A549 (cell line): ENCODE results near the gene SLC25A10. TPM values are rescaled to one million over a fixed set of nuclear protein-coding genes. Genes with fewer than 3 reads are reported as not detected.

Source experiments
- ATAC-seq, 2 experiments: fragments of 200-7000 bp in 1 of 2; fragments of >200 bp in 1 of 2; cut with Nextera tagmentation in 1 of 2; cut with Tn5 transposase in 1 of 2; 3 replicates each; pipeline versions ENCODE4 v1.8.0 to v1.9.1; 2018 to 2020; ENCODE audit warnings: mild to moderate bottlenecking in 1 of 2, moderate library complexity in 1 of 2
- CTCF ChIA-PET: fragments of 300-600 bp; sonication (Branson Sonifier 250); formaldehyde crosslinking; extraction: SDS; loops from one replicate; lab custom pipeline; 2021; ENCODE audit warnings: antibody characterized with exemption, inconsistent platforms; lab: Yijun Ruan, JAX
- POLR2A ChIA-PET: fragments of 350-600 bp; formaldehyde crosslinking; extraction: SDS; loops from one replicate; lab custom pipeline; 2021; ENCODE audit warnings: antibody characterized with exemption, inconsistent platforms; lab: Yijun Ruan, JAX
- DNase-seq, 2 experiments: peaks; one replicate each; pipeline versions ENCODE4 v3.0.0 to v3.0.0-alpha.2; 2011 to 2016; ENCODE audit warnings: low read depth in 1 of 2, low spot score in 1 of 2
- FAIRE-seq: peaks from 2 replicates; lab custom pipeline; 2011; peaks lifted over from hg19 to GRCh38; lab: Jason Lieb, UNC
- H3K27ac ChIP-seq, 2 experiments: fragments of >200 bp; sonication (Bioruptor Twin); formaldehyde crosslinking; 3 replicates each; pipeline ENCODE4 v1.5.1; 2016 to 2017
- H3K4me1 ChIP-seq: fragments of >200 bp; sonication (Bioruptor Twin); formaldehyde crosslinking; 3 replicates; pipeline ENCODE4 v1.6.1; 2016
- H3K4me2 ChIP-seq: fragments of >200 bp; sonication (Bioruptor Twin); formaldehyde crosslinking; 3 replicates; pipeline ENCODE4 v1.6.1; 2016
- H3K4me3 ChIP-seq: fragments of >200 bp; sonication (Bioruptor Twin); formaldehyde crosslinking; 3 replicates; pipeline ENCODE4 v1.5.1; 2016
- H3K9me3 ChIP-seq: fragments of >200 bp; sonication (Bioruptor Twin); formaldehyde crosslinking; 3 replicates; pipeline ENCODE4 v1.6.1; 2016
- ATOH8 ChIP-seq: fragments of 250-450 bp; sonication (Bioruptor Pico); IDR thresholded peaks from 2 replicates; pipeline ENCODE4 v1.5.0; 2020; ENCODE audit warnings: low read depth, mild to moderate bottlenecking, moderate library complexity
- BCL3 ChIP-seq: fragments of >200 bp; sonication (Bioruptor Twin); formaldehyde crosslinking; IDR thresholded peaks from 3 replicates; pipeline ENCODE4 v1.6.1; 2016
- CBX2 ChIP-seq: fragments of 200-600 bp; sonication (generic); IDR thresholded peaks from 2 replicates; pipeline ENCODE4 v1.6.1; 2016; ENCODE audit warnings: low read depth, mild to moderate bottlenecking, borderline replicate concordance
- CTCF ChIP-seq: fragments of >200 bp; sonication (Bioruptor Twin); formaldehyde crosslinking; IDR thresholded peaks from 3 replicates; pipeline ENCODE4 v1.5.1; 2016
- FOSB ChIP-seq: fragments of 250-450 bp; sonication (Bioruptor Pico); IDR thresholded peaks from 2 replicates; pipeline ENCODE4 v1.5.0; 2020; ENCODE audit warnings: mild to moderate bottlenecking, moderate library complexity
- HDAC2 ChIP-seq: fragments of 200-600 bp; sonication (generic); IDR thresholded peaks from 2 replicates; pipeline ENCODE4 v1.6.1; 2016
- HMGXB4 ChIP-seq: fragments of 250-450 bp; sonication (Bioruptor Pico); IDR thresholded peaks from 2 replicates; pipeline ENCODE4 v1.5.0; 2021; ENCODE audit warnings: mild to moderate bottlenecking, moderate library complexity, borderline replicate concordance
- HOXA7 ChIP-seq: fragments of 250-450 bp; sonication (Bioruptor Pico); IDR thresholded peaks from 2 replicates; pipeline ENCODE4 v1.5.0; 2020; ENCODE audit warnings: mild to moderate bottlenecking, moderate library complexity
- HOXB13 ChIP-seq: fragments of 250-450 bp; sonication (Bioruptor Pico); IDR thresholded peaks from 2 replicates; pipeline ENCODE4 v1.5.0; 2020; ENCODE audit warnings: low read depth, mild to moderate bottlenecking, moderate library complexity
- HOXB5 ChIP-seq: fragments of 250-450 bp; sonication (Bioruptor Pico); IDR thresholded peaks from 2 replicates; pipeline ENCODE4 v1.5.0; 2020; ENCODE audit warnings: mild to moderate bottlenecking, moderate library complexity
- KDM5A ChIP-seq: fragments of 200-600 bp; sonication (generic); IDR thresholded peaks from 2 replicates; pipeline ENCODE4 v1.6.1; 2016; ENCODE audit warnings: antibody characterized with exemption, mild to moderate bottlenecking
- MAX ChIP-seq: IDR thresholded peaks from 2 replicates; pipeline ENCODE4 v1.6.1; 2012
- PHF8 ChIP-seq: fragments of 200-600 bp; sonication (generic); IDR thresholded peaks from 2 replicates; pipeline ENCODE4 v1.6.1; 2016; ENCODE audit warnings: low read depth, mild to moderate bottlenecking, antibody characterized with exemption, moderate library complexity, borderline replicate concordance
- POLR2AphosphoS2 ChIP-seq: conservative IDR thresholded peaks from 2 replicates; pipeline ENCODE4 v1.6.1; 2012; ENCODE audit warnings: low read length, improper control_type of control experiment, inconsistent platforms
- RAD21 ChIP-seq, 2 experiments: fragments of >200 bp in 1 of 2; sonication (Bioruptor Twin) in 1 of 2; formaldehyde crosslinking in 1 of 2; IDR thresholded peaks in 1 of 2; conservative IDR thresholded peaks in 1 of 2; 2 replicates in 1 of 2; 3 replicates in 1 of 2; pipeline ENCODE4 v1.6.1; 2012 to 2018; ENCODE audit warnings: inconsistent platforms in 1 of 2
- REST ChIP-seq: fragments of 200-600 bp; sonication (generic); IDR thresholded peaks from 2 replicates; pipeline ENCODE4 v1.6.1; 2016; ENCODE audit warnings: antibody characterized with exemption, mild to moderate bottlenecking, moderate library complexity
- RNF2 ChIP-seq: fragments of 200-600 bp; sonication (generic); IDR thresholded peaks from 2 replicates; pipeline ENCODE4 v1.6.1; 2016; ENCODE audit warnings: low read depth, mild to moderate bottlenecking, antibody characterized with exemption, moderate library complexity, borderline replicate concordance
- SMC3 ChIP-seq: fragments of >200 bp; sonication (Bioruptor Twin); formaldehyde crosslinking; IDR thresholded peaks from 3 replicates; pipeline ENCODE4 v1.6.1; 2018; ENCODE audit warnings: inconsistent platforms
- TFCP2L1 ChIP-seq: fragments of 250-450 bp; sonication (Bioruptor Pico); IDR thresholded peaks from 2 replicates; pipeline ENCODE4 v1.5.0; 2021; ENCODE audit warnings: mild to moderate bottlenecking
- WGBS: methylation state at CpG from one replicate; pipeline ENCODE4 v1.1.6; 2017; ENCODE audit errors: missing lambda C conversion rate; 5-methylcytosine and 5-hydroxymethylcytosine counted together
- polyA plus RNA-seq, 4 experiments: library from polyadenylated mRNA; depleted of rRNA in 3 of 4; stranded (reverse); fragments of >200 nt; fragmentation: RNase III in 1 of 4; extraction: RNeasy Plus Mini Kit Qiagen cat#74134 plus additional on column Dnase treatment in 1 of 4; gene quantifications; 2 replicates in 3 of 4; 3 replicates in 1 of 4; pipeline ENCODE4 v1.2.3, GENCODE V29; 2011 to 2017

SLC25A10 gene
- polyA plus RNA-seq, 2 of the 4 experiments (the other 2 are of a cell fraction), result 20.0 to 47.0 TPM

- FAIRE-seq (no peak), ATAC-seq (peak; percentile 58 to 64), DNase-seq (peak; percentile 63 to 77)
- Histone ChIP-seq H3K9me3 (no peaks in the 10 kb centered on the region), H3K4me1 (peaks cover 20% of the 10 kb centered on the region), H3K4me3 (peak overlapping the region; percentile 70), H3K27ac (peak overlapping the region; percentile 95), H3K4me2 (peak overlapping the region; percentile 86)
- CTCF ChIA-PET, result interaction anchor here (0.8 to 4.6 kb wide), 11 partner anchors 10 to 154 kb away, joined by 3 to 24 read pairs (median 4); no protein-coding TSS in a partner anchor
- peak; percentile 43; the same call in 1 of the 2 replicates for TF ChIP-seq REST
- TF ChIP-seq PHF8, result 0 out of 2 replicates have a peak, but pooled peaks have one; percentile 32
- peak; percentile 32 to 44; a peak in 3 of 5 replicates for TF ChIP-seq RAD21 (conservative IDR thresholded peaks at IDR 0.05 in 1 of 2, IDR thresholded peaks at IDR 0.05 in 1 of 2)
- no peak for TF ChIP-seq BCL3
- no peak for TF ChIP-seq CBX2
- TF ChIP-seq TFCP2L1 (CRISPR knock-in tag), result 0 out of 2 replicates have a peak, but pooled peaks have one; percentile 31
- TF ChIP-seq SMC3, result no peak; the same call in 2 of the 3 replicates
- 0 out of 2 replicates have a peak, but pooled peaks have one; percentile 22 for TF ChIP-seq KDM5A
- peak; percentile 21; the same call in 1 of the 2 replicates for TF ChIP-seq HOXB5 (CRISPR knock-in tag)
- TF ChIP-seq FOSB (CRISPR knock-in tag), result no peak
- TF ChIP-seq RNF2, result no peak
- no peak for TF ChIP-seq ATOH8
- 0 out of 2 replicates have a peak, but pooled peaks have one; percentile 15 for TF ChIP-seq MAX
- TF ChIP-seq HDAC2, result no peak
- peak; percentile 72; the same call in 1 of the 2 replicates for TF ChIP-seq POLR2AphosphoS2
- TF ChIP-seq HOXB13 (CRISPR knock-in tag), result no peak
- TF ChIP-seq CTCF, result peak; percentile 38
- TF ChIP-seq HMGXB4 (CRISPR knock-in tag), result peak; percentile 78; the same call in 1 of the 2 replicates
- no peak for TF ChIP-seq HOXA7 (CRISPR knock-in tag)
- WGBS, result 0% methylated on average over 5 of the region's 41 CpGs
- POLR2A ChIA-PET, result interaction anchor here (1.1 to 3.9 kb wide), 4 partner anchors 10 to 154 kb away, joined by 3 to 41 read pairs (median 12); partner anchors contain the start of genes MCRIP1 and MRPL12
These were observed 452 bp downstream of the SLC25A10 start for GRCh38 chr17:81712468-81713003.
